ENCODE results near the gene MAP10.

MAP10 gene

GRCh38 chr1:232856541-232856940 lies 51.3 kb downstream of the MAP10 start:
- no peak overlapping the region for H3K4me3 Mint-ChIP-seq
- no peaks in the 10 kb centered on the region for H3K9me3 Mint-ChIP-seq
- no peaks in the 10 kb centered on the region for H3K4me1 Mint-ChIP-seq
- CTCF ChIA-PET = no interaction called here
- peaks cover 23% of the 10 kb centered on the region for H3K27me3 Mint-ChIP-seq
- no peak overlapping the region for H3K27ac Mint-ChIP-seq
- DNase-seq = no peak
- no peaks in the 10 kb centered on the region for H3K36me3 Mint-ChIP-seq
